Cardiac septum (tissue), 1 donor: ENCODE measurements around the gene NFATC1. TPM values are rescaled to one million over a fixed set of nuclear protein-coding genes. Genes with fewer than 3 reads are reported as not detected.

ENCODE experiments used
- DNase-seq: peaks from one replicate; pipeline ENCODE4 v3.0.0-alpha.2; 2020; ENCODE audit warnings: low spot score
- intact Hi-C: fragments of 100-400 bp; cut with DNase I; formaldehyde crosslinking; loops from one replicate; pipeline ENCODE4 v1.14.0; 2022
- long read RNA-seq: library from polyadenylated mRNA; unstranded; transcript quantifications from one replicate; pipeline ENCODE4 v2.0.0, GENCODE V29; 2021
- total RNA-seq: library from RNA; stranded (reverse); fragmentation: NEBNext Ultra II Directional; extraction: Animal tissue kit (Norgen Biotek cat#: 25700); gene quantifications from one replicate; pipeline ENCODE4 v1.2.1, GENCODE V29; 2021
- donor health status: DM: no; HTN: no; CAD: no.

Gene NFATC1
- total RNA-seq = 16.4 TPM
- long read RNA-seq, full-length matches to known transcripts = 3 of 35 reads
- long read RNA-seq, partial matches to known transcripts = 25 of 35 reads
- long read RNA-seq, other reads (novel, unspliced or antisense) = 7 of 35 reads

DNA sequence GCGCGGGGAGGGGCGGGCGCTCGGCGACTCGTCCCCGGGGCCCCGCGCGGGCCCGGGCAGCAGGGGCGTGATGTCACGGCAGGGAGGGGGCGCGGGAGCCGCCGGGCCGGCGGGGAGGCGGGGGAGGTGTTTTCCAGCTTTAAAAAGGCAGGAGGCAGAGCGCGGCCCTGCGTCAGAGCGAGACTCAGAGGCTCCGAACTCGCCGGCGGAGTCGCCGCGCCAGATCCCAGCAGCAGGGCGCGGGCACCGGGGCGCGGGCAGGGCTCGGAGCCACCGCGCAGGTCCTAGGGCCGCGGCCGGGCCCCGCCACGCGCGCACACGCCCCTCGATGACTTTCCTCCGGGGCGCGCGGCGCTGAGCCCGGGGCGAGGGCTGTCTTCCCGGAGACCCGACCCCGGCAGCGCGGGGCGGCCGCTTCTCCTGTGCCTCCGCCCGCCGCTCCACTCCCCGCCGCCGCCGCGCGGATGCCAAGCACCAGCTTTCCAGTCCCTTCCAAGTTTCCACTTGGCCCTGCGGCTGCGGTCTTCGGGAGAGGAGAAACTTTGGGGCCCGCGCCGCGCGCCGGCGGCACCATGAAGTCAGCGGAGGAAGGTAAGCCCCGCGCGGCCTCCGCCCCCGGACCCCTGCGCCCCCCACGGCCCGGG lies at the start of gene NFATC1:
TSS of gene NFATC1 (plus strand) at position 170 of the 644 bp plus-strand sequence. CDS start at position 465, 295 bp downstream.
- intact Hi-C loops = loop anchor here (2.0 to 5.0 kb wide), 3 partner anchors 113 to 191 kb away; no protein-coding TSS in a partner anchor
- peak; percentile 90 for DNase-seq

GRCh38 chr18:79345981-79346380 lies 49.7 kb upstream of the NFATC1 start:
- intact Hi-C loops = no loop called here
- DNase-seq = no peak

DNA sequence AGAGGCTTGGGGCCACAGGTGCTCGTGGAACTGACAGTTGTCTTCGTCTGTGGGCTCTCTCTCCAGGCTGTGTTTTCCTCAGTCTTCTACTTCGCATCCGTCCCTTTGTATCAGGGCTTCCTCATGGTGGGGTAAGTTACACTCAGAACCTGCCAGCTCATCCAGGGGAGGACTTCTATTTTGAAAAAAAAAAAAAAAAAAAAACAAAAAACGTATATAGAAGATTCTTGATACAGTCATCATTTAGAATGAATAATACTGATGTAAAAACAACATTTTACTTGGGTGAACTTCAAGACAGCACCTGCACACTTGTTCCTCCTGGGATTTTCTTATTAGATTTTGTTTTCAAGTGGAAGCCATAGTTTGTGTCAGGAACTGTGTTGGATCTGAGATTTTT lies 47.7 kb upstream of the NFATC1 start:
- intact Hi-C loops = no loop called here
- no peak for DNase-seq

DNA sequence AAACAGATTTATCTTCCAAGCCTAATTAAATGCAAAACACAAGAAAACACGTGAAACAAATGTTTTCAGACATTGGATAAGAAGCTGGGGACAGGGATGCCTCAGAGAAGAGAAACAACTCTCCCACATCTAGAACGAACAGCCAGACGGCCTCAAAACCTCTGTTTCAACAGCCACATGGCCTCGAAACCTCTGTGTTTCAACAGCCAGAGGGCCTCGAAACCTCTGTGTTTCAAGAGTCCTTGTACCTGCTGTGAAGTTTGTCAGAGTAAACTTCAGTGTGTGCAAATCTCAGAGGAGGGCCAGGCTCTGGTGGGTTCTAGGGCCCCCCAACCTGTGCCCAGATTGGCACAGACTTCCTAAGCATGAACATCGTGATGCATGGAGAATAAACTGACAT lies 43.3 kb upstream of the NFATC1 start:
- intact Hi-C loops = no loop called here
- no peak for DNase-seq

DNA sequence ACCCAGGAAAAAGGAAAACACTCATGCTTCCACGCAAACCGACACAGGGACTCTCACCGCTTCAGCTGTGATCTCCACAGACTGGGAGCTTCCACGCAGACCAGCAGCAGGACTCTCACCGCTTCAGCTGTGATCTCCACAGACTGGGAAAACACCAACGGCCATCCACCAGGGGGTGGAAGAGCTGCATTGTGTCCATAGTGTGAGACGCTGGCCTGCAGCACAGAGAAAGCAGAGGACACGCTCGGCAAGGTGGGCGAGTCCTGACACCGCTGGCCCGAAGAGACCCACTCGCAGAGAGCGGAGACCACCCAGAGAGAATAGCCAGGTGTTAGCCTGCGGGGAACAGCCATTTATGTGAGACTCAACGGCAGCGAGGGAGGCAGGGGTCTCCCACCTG lies 42.5 kb upstream of the NFATC1 start:
- intact Hi-C loops = no loop called here
- DNase-seq = no peak

- no peak for DNase-seq
- intact Hi-C loops = no loop called here
Measured at GRCh38 chr18:79354350-79354749, 41.4 kb upstream of the NFATC1 start.

- intact Hi-C loops = no loop called here
Measured at GRCh38 chr18:79355433-79356335, 40.0 kb upstream of the NFATC1 start.

DNA sequence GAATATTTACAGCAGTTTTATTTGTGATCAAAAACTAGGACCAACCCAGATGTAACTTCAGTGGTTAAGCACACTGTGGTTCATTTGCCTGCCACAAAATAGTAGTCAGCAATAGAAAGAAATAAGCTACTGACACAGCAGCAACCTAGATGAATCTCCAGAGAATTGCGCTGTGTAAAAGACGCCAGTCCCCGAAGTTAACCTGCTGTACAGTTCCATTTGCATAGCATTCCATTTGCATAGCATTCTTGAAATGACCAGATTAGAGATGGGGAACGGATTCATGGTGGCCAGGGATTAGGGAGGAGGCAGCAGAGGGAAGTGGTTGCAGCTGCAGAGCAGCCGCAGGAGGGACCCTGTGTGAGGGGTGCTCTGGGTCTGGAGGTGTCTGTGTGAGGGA lies 39.3 kb upstream of the NFATC1 start:
- intact Hi-C loops = no loop called here
- DNase-seq = no peak

More at GRCh38 chr18:79355433-79356335, 40.0 kb upstream of the NFATC1 start:
- no peak for DNase-seq

DNA sequence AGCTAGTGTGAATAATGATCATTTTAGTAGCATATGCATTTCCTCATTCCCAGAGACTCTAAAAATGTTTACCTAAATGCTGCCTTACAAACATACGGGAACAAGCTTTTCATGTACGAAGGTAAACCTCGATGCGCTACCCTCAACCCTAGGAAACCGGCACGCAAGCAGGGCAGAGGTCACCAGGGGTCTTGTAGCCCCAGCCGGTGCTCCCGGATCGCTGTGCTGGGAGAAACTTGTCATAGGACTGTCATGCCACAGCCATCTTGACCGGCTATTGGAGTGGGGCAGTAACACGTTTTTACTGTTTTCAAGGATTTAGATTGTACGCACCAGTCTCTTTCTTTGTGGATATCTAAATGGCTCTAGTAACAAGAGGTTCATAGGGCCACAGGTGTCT lies 34.8 kb upstream of the NFATC1 start:
- intact Hi-C loops = no loop called here
- no peak for DNase-seq

DNA sequence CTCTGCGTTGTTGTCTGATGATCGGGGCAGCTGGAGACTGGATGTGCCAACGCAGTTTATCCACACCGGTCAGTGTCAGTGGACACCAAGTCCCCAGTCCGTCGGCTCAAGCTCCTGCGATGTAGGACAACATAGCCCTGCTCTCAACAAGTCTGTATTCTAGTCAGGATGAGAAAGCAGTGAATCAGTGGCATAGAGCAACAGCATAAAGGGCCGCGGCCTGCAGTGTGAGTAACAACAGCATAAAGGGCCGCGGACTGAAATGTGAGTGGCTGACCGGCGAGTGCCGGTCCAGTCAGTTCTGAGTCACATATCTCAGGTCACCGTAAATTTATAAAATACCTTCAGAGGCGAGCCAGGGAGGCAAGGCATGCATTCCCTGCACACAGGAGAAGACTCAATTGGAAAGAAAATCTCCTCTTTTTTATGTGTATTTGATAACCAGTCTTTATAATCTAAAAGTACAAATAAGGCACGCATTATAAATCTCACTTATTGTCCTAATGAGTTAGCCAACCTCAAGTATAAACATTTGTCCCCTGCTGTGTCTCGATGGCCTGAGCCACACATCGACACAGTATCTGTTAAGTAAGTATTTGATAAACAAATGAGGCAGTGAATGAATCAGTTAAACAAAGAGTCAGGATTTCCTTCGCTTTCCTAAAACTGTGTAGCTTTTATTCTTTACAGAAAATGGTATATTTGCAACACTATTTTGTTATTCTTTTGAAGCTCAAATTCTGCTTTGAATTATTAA lies 33.8 kb upstream of the NFATC1 start:
- DNase-seq = no peak
- intact Hi-C loops = no loop called here

DNA sequence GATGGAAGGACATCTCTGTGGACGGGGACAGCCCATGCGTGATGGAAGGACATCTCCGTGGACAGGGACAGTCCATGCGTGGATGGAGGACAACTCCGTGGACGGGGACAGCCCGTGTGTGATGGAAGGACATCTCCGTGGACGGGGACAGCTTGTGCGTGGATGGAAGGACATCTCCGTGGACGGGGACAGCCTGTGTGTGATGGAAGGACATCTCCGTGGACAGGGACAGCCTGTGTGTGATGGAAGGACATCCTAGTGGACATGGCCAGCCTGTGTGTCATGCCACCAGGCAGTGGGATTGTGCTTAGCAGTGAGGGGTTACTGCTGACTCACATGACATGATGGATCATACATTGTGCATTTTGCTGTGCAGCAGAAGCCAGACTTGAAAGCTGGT lies 30.0 kb upstream of the NFATC1 start:
- intact Hi-C loops = no loop called here
- DNase-seq = peak; percentile 54

DNA sequence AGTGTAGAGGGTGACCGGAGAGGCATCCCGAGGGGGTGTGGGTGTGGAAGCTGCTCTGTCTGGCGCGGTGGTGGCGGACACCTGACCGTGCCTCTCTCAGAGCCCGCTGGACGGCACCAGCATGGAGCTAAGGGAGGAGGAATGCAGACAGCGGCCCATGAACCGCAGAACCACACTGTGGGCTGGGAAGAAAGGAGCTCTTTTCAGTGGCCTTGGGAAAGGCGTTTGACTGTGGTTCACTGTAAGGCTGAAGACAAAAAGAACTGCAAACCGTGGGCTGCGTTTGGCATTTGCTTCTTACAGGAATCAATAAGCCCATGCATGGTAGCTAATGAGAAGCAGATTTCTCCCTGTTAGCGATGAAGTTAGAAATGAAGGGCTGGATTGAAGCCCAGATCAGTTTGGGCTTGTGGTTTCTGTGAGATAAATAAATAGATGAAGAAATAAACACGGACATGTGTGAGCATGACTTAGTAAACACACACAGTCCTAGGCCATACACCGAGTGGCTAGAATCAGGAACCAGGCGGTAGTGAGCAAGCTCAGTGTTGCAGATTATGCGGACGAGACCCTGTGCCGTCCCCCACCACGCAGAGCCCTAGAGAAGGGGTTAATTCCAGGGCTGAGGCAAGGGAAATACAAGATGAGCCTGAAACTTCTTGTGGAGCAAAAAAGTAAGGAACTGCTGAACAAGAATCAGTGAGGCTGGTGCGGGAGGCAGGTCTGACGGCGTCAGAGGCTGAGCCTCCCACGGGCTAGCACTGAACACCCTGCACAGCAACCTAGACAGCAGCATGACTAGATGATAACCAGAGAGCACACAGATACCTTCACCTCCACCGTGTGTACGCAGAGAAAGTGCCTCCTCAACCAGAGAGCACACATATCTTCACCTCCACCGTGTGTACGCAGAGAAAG lies 29.3 kb upstream of the NFATC1 start:
- DNase-seq = peak; percentile 74
- intact Hi-C loops = no loop called here

GRCh38 chr18:79367480-79367879 lies 28.2 kb upstream of the NFATC1 start:
- DNase-seq = peak; percentile 51
- intact Hi-C loops = no loop called here

- intact Hi-C loops = no loop called here
- peak; percentile 71 for DNase-seq
Measured at GRCh38 chr18:79367989-79368388, 27.7 kb upstream of the NFATC1 start.

- intact Hi-C loops = no loop called here
- peak; percentile 67 for DNase-seq
Measured at GRCh38 chr18:79368681-79369080, 27.0 kb upstream of the NFATC1 start.

- intact Hi-C loops = no loop called here
- DNase-seq = peak; percentile 71
Measured at GRCh38 chr18:79371561-79372121, 24.1 kb upstream of the NFATC1 start.

GRCh38 chr18:79372461-79372860 lies 23.3 kb upstream of the NFATC1 start:
- intact Hi-C loops = no loop called here

DNA sequence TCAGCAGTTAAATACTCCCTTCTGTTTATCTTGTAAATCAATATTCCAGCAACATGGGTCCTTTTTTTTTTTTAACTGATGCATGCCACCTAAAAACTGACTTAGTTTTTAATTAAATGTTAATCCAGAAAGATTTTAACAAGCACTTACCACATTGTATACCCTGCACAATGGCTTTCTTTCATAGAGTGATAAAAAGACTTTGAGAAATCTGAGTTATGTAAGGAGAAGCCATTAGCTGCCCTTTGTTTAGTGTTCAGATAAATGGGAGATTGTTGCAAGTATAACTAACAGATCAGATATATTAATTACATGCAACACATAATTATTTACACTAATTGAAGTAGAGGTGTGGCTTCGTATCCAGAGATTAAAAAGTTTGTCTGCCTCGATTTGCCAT lies 22.7 kb upstream of the NFATC1 start:
- DNase-seq = no peak
- intact Hi-C loops = no loop called here

More at GRCh38 chr18:79372461-79372860, 23.3 kb upstream of the NFATC1 start:
- DNase-seq = peak; percentile 63

- intact Hi-C loops = no loop called here
- peak; percentile 51 for DNase-seq
Measured at GRCh38 chr18:79373736-79374135, 22.0 kb upstream of the NFATC1 start.
